NT2/D1 (cell line): Measurements from ENCODE around the gene ISOC2.
"Not testable (repeated sequence)": the region's sequence is repeated elsewhere in the genome, so short reads cannot be mapped to it uniquely, and the experiment has no call there.

Source experiments
- DNase-seq: peaks from one replicate; pipeline ENCODE4 v3.0.0-alpha.2; 2011; ENCODE audit warnings: low read depth, low spot score
- H3K27me3 ChIP-seq: 2 replicates; pipeline ENCODE4 v1.6.0; 2011; ENCODE audit warnings: mild to moderate bottlenecking; ENCODE audit not compliant: insufficient read length, insufficient read depth
- H3K36me3 ChIP-seq: 2 replicates; pipeline ENCODE4 v1.6.1; 2011; ENCODE audit warnings: mild to moderate bottlenecking, low read length, mixed read lengths; ENCODE audit not compliant: insufficient read depth, insufficient read length
- H3K4me1 ChIP-seq: 2 replicates; pipeline ENCODE4 v1.5.1; 2011; ENCODE audit not compliant: insufficient read depth, insufficient read length
- H3K4me3 ChIP-seq: 2 replicates; pipeline ENCODE4 v1.5.1; 2011; ENCODE audit warnings: low read depth; ENCODE audit not compliant: insufficient read length
- H3K9ac ChIP-seq: 2 replicates; pipeline ENCODE4 v1.6.0; 2011; ENCODE audit warnings: low read depth; ENCODE audit not compliant: insufficient read length
- H3K9me3 ChIP-seq: 2 replicates; pipeline ENCODE4 v1.5.1; 2011; ENCODE audit warnings: mild to moderate bottlenecking, low read length; ENCODE audit not compliant: insufficient read depth
- SUZ12 ChIP-seq: IDR thresholded peaks from 2 replicates; pipeline ENCODE4 v1.6.1; 2011; ENCODE audit not compliant: insufficient read length, insufficient read depth; ENCODE audit errors: extremely low read depth
- YY1 ChIP-seq: IDR thresholded peaks from 2 replicates; pipeline ENCODE4 v1.6.1; 2011; ENCODE audit not compliant: insufficient read length, insufficient read depth
- ZNF274 ChIP-seq: IDR thresholded peaks from 2 replicates; pipeline ENCODE4 v1.6.1; 2011; ENCODE audit warnings: mild to moderate bottlenecking, low read depth, low read length

Gene ISOC2

DNA sequence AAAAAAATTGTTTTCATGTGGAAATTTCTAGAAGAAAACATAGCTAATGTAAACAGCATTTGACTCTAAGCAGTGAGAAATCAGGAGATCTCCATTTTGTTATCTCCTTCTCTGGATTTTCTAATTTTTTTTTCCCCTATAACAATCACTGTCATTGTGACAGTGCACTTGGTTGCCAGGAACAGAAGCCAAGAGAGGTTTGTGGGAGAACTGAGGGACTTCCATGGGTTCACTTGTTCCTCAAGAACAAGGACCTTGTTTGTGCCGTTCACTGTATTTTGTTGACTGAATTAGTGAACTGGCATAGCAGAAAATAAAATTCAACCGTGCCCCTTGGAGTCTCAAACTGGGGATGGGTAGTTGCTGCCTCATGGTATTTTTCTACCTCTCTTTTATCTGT is 35.4 kb downstream of the ISOC2 start:
- no peak overlapping the region for H3K9ac ChIP-seq
- TF ChIP-seq YY1 (no peak), ZNF274 (no peak), SUZ12 (no peak)
- H3K9me3 ChIP-seq = no peaks in the 10 kb centered on the region; the same call in 1 of the 2 replicates
- DNase-seq = no peak
- no peaks in the 10 kb centered on the region for H3K36me3 ChIP-seq
- peaks cover 2% of the 10 kb centered on the region for H3K4me1 ChIP-seq
- H3K4me3 ChIP-seq = no peak overlapping the region
- no peaks in the 10 kb centered on the region for H3K27me3 ChIP-seq

DNA sequence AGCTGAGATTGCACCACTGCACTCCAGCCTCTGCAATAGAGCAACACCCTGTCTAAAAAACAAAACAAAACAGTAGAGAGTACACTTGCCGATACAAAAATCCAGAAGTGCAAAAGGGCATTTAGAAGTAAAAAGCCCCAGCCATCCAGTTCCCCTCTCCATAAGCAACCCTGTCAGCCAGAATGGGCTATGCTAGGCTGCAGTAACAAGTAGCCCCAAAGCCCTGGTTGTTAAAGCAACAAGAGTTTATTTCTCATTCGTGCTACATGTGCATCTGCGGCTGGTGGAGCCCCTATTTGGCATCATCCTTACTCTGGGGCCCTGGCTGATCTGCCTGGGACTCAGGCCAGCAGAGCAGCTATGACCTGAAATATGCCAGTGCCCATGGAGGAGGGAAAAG is 36.9 kb downstream of the ISOC2 start:
- H3K4me3 ChIP-seq = no peak overlapping the region
- no peak overlapping the region for H3K9ac ChIP-seq
- no peak for DNase-seq
- H3K9me3 ChIP-seq = peaks cover 7% of the 10 kb centered on the region; the same call in 1 of the 2 replicates
- H3K27me3 ChIP-seq = peaks cover 6% of the 10 kb centered on the region
- no peaks in the 10 kb centered on the region for H3K36me3 ChIP-seq
- H3K4me1 ChIP-seq = peaks cover 2% of the 10 kb centered on the region
- no peak for TF ChIP-seq ZNF274
- no peak for TF ChIP-seq SUZ12
- TF ChIP-seq YY1 = no peak

DNA sequence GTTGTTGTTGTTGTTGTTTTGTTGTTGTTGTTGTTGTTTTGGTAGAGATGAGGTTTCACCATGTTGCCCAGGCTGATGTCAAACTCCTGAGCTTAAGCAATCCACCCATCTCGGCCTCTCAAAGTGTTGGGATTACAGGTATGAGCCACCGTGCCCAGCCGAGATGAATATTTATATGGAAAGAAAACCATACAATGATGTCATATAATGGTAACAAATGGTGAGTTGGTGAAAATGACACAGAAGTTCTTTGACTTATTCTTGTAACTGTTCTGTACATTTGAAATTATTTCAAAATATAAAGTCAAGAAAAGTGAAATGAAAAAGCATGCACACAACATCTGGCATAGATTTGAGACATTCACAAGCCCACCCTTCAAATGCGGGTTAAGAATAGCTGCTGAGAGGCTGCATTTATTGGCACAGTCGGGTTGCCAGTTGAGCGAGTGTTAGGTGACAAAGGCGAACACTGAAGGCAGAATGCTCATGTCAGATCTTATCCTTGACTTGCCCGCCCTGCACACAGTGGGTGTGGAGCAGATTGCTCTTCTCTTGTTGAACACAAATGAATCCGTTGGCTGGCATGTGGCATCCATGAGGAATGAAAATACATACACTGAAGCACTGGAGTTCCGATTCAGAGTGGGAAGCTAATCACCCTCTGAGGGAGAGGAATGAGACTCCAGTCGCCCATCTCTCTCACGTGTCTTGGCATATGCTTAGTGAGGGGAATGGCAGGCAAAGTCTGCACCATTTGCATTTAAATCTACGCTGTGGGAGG is 38.0 kb downstream of the ISOC2 start:
- no peak for DNase-seq

DNA sequence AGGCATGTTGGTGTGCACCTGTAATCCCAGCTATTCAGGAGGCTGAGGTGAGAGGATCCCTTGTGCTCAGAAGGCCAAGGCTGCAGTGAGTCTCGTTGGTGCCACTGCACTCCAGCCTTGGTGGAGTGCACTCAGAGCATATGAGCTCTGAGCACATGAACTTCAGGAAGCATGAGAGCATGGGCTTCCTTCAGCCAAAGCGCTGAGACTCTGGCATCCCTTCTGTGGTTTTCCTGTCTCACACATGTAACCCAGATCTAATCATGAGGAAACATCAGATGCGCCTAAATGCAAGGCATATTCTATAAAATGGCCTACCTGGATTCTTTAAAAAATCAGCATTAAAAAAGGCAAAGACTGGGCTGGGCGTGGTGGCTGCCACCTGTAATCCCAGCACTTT is 40.2 kb downstream of the ISOC2 start:
- peaks cover 10% of the 10 kb centered on the region; the same call in 1 of the 2 replicates for H3K9me3 ChIP-seq
- H3K27me3 ChIP-seq, DNase-seq, H3K9ac ChIP-seq, H3K4me1 ChIP-seq, H3K4me3 ChIP-seq, H3K36me3 ChIP-seq: not testable (repeated sequence)

More for the DNA sequence above, 38.0 kb downstream of the ISOC2 start:
- Histone ChIP-seq H3K9me3 (peaks cover 10% of the 10 kb centered on the region; the same call in 1 of the 2 replicates), H3K36me3 (no peaks in the 10 kb centered on the region), H3K4me3 (no peak overlapping the region), H3K4me1 (no peaks in the 10 kb centered on the region), H3K9ac (no peak overlapping the region), H3K27me3 (peaks cover 10% of the 10 kb centered on the region)
- TF ChIP-seq SUZ12 (no peak), ZNF274 (no peak), YY1 (no peak)

DNA sequence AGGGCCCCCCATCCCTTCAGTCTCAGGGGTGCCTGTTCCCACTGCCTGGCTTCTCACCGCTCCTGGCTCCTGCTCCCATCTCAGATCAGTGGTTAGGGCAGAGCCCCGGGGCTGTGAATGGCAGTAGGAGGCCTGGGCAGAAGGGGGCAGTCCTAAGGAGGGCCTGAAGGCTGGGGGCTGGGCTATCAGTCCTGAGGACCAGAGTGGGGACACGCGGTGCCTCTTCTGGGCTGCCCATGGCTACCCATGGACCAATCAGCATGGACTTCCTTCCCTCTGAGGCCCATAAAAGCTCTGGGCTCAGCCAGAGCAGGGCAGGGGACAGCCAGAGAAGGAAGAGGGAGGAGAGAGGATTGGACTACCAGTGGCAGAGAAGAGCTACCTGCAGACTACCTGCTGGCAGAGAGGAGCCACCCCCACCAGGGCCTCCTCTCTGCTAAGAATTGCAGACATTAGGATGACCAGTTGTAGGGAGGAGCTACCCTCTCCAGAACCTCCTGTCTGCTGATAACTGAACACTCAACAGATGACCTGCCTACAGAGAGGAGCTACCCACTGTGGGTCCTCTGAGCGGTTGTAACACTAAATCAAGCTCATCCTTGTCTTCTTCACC is 41.7 kb downstream of the ISOC2 start:
- Histone ChIP-seq H3K4me3 (no peak overlapping the region), H3K36me3 (no peaks in the 10 kb centered on the region), H3K4me1 (no peaks in the 10 kb centered on the region), H3K9ac (no peak overlapping the region), H3K9me3 (peaks cover 10% of the 10 kb centered on the region; the same call in 1 of the 2 replicates), H3K27me3 (peaks cover 10% of the 10 kb centered on the region)
- no peak for DNase-seq
- TF ChIP-seq YY1 = no peak
- TF ChIP-seq SUZ12 = no peak
- TF ChIP-seq ZNF274 = no peak

GRCh38 chr19:55419103-55419502 is 42.3 kb downstream of the ISOC2 start:
- no peak overlapping the region for H3K4me3 ChIP-seq
- peaks cover 10% of the 10 kb centered on the region for H3K27me3 ChIP-seq
- H3K4me1 ChIP-seq = no peaks in the 10 kb centered on the region

DNA sequence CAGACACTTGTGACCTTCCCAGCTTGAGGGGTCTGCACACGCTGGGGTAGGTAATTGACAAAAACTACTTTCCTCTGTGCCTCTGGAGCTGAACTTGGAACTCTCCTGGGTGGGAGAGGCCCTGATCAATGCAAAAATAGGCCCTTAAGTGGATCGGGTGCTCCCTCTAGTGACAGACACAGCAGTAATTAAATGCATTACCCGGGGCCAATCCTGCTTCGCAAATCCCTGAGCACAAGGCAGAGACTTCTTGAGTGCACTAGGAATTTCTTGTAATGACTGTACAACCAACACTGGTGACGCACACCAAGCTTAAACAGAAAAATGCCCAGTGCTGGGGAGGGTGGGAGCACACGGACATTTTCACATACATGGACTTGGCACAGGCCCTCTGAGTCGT is 43.3 kb downstream of the ISOC2 start:
- Histone ChIP-seq H3K4me1 (no peaks in the 10 kb centered on the region), H3K9me3 (peaks cover 10% of the 10 kb centered on the region; the same call in 1 of the 2 replicates), H3K27me3 (peaks cover 10% of the 10 kb centered on the region), H3K4me3 (no peak overlapping the region), H3K9ac (no peak overlapping the region), H3K36me3 (no peaks in the 10 kb centered on the region)
- TF ChIP-seq YY1 (no peak), ZNF274 (no peak), SUZ12 (no peak)
- DNase-seq = peak; percentile 70

More at GRCh38 chr19:55419103-55419502, 42.3 kb downstream of the ISOC2 start:
- Histone ChIP-seq H3K9ac (no peak overlapping the region), H3K9me3 (peaks cover 10% of the 10 kb centered on the region; the same call in 1 of the 2 replicates), H3K36me3 (no peaks in the 10 kb centered on the region)
- TF ChIP-seq YY1 = no peak
- no peak for TF ChIP-seq SUZ12
- TF ChIP-seq ZNF274 = no peak
- no peak for DNase-seq
